HEK293 (cell line): ENCODE measurements around the gene MUC5AC.

Experiments used
- CTCF ChIA-PET: fragments of 350-600 bp; formaldehyde crosslinking; extraction: SDS; loops from one replicate; lab custom pipeline; 2021; ENCODE audit warnings: antibody characterized with exemption; lab: Yijun Ruan, JAX
- POLR2A ChIA-PET: fragments of 300-600 bp; formaldehyde crosslinking; extraction: SDS; loops from one replicate; lab custom pipeline; 2020; ENCODE audit warnings: antibody characterized with exemption, inconsistent platforms; lab: Yijun Ruan, JAX
- H3K27ac ChIP-seq: fragments of 200-500 bp; sonication (Bioruptor generic); 2 replicates; pipeline ENCODE4 v1.5.1; 2014; ENCODE audit warnings: low read depth, low read length, control low read depth, inconsistent platforms; ENCODE audit errors: extremely low read depth
- H3K36me3 ChIP-seq, 2 experiments: fragments of 200-500 bp in 1 of 2; sonication (Bioruptor generic) in 1 of 2; 1 replicate in 1 of 2; 2 replicates in 1 of 2; pipeline ENCODE4 v1.5.1; 2014 to 2017; ENCODE audit warnings: inconsistent platforms in 2 of 2, low read length in 2 of 2; ENCODE audit not compliant: control insufficient read depth in 2 of 2, insufficient read depth in 1 of 2
- H3K4me1 ChIP-seq: fragments of 200-500 bp; sonication (Bioruptor generic); 2 replicates; pipeline ENCODE4 v1.5.1; 2014; ENCODE audit warnings: mild to moderate bottlenecking, low read length, inconsistent platforms; ENCODE audit not compliant: control insufficient read depth, insufficient read depth
- H3K4me3 ChIP-seq: 2 replicates; pipeline ENCODE4 v1.5.1; 2011; ENCODE audit warnings: low read depth, mild to moderate bottlenecking, control low read depth, low read length, moderate library complexity
- H3K9me3 ChIP-seq: fragments of 200-500 bp; sonication (Bioruptor generic); 2 replicates; pipeline ENCODE4 v1.5.1; 2014; ENCODE audit warnings: low read depth, low read length, inconsistent platforms; ENCODE audit not compliant: control insufficient read depth, insufficient read depth
- ATF2 ChIP-seq: fragments of 450-650 bp; formaldehyde crosslinking; IDR thresholded peaks from 2 replicates; pipeline ENCODE4 v1.5.1; 2016; ENCODE audit warnings: missing biosample characterization, missing genetic modification characterization, low read depth
- FEZF1 ChIP-seq: fragments of 450-650 bp; formaldehyde crosslinking; IDR thresholded peaks from 2 replicates; pipeline ENCODE4 v1.5.1; 2016; ENCODE audit warnings: missing biosample characterization, missing genetic modification characterization
- HIC1 ChIP-seq: fragments of 450-650 bp; formaldehyde crosslinking; IDR thresholded peaks from 2 replicates; pipeline ENCODE4 v1.5.1; 2016; ENCODE audit warnings: missing biosample characterization, missing genetic modification characterization
- HOXC10 ChIP-seq: sonication (generic); formaldehyde crosslinking; IDR thresholded peaks from 2 replicates; pipeline ENCODE4 v1.8.1; 2023; ENCODE audit warnings: mild to moderate bottlenecking, missing genetic modification reagents
- INSM2 ChIP-seq: fragments of 450-650 bp; formaldehyde crosslinking; IDR thresholded peaks from 2 replicates; pipeline ENCODE4 v1.5.1; 2016; ENCODE audit warnings: missing biosample characterization, missing genetic modification characterization
- RBAK ChIP-seq: fragments of 450-650 bp; formaldehyde crosslinking; IDR thresholded peaks from 2 replicates; pipeline ENCODE4 v1.5.1; 2016; ENCODE audit warnings: missing biosample characterization, missing genetic modification characterization
- REST ChIP-seq: fragments of 450-650 bp; formaldehyde crosslinking; IDR thresholded peaks from 2 replicates; pipeline ENCODE4 v1.5.1; 2016; ENCODE audit warnings: missing biosample characterization, missing genetic modification characterization
- ZBTB1 ChIP-seq: fragments of 450-650 bp; formaldehyde crosslinking; IDR thresholded peaks from 2 replicates; pipeline ENCODE4 v1.5.1; 2016; ENCODE audit warnings: missing biosample characterization, missing genetic modification characterization
- ZFP37 ChIP-seq: fragments of 450-650 bp; formaldehyde crosslinking; IDR thresholded peaks from 2 replicates; pipeline ENCODE4 v1.5.1; 2016; ENCODE audit warnings: missing biosample characterization, missing genetic modification characterization
- ZNF114 ChIP-seq: fragments of 450-650 bp; formaldehyde crosslinking; IDR thresholded peaks from 2 replicates; pipeline ENCODE4 v1.5.0; 2017; ENCODE audit warnings: missing biosample characterization, missing genetic modification characterization
- ZNF174 ChIP-seq: fragments of 450-650 bp; formaldehyde crosslinking; IDR thresholded peaks from 2 replicates; pipeline ENCODE4 v1.5.0; 2017; ENCODE audit warnings: missing biosample characterization, mild to moderate bottlenecking, missing genetic modification characterization
- ZNF211 ChIP-seq: fragments of 450-650 bp; formaldehyde crosslinking; IDR thresholded peaks from 2 replicates; pipeline ENCODE4 v1.5.1; 2016; ENCODE audit warnings: low read depth, missing biosample characterization, missing genetic modification characterization
- ZNF311 ChIP-seq: fragments of 450-650 bp; formaldehyde crosslinking; IDR thresholded peaks from 2 replicates; pipeline ENCODE4 v1.5.1; 2017; ENCODE audit warnings: missing biosample characterization, missing genetic modification characterization, borderline replicate concordance
- ZNF324 ChIP-seq: fragments of 450-650 bp; formaldehyde crosslinking; IDR thresholded peaks from 2 replicates; pipeline ENCODE4 v1.5.1; 2016; ENCODE audit warnings: missing biosample characterization, missing genetic modification characterization
- ZNF521 ChIP-seq: fragments of 450-650 bp; formaldehyde crosslinking; IDR thresholded peaks from 2 replicates; pipeline ENCODE4 v1.5.1; 2017; ENCODE audit warnings: missing biosample characterization, mild to moderate bottlenecking, missing genetic modification characterization
- ZNF585B ChIP-seq: fragments of 450-650 bp; formaldehyde crosslinking; IDR thresholded peaks from 2 replicates; pipeline ENCODE4 v1.5.1; 2016; ENCODE audit warnings: missing biosample characterization, missing genetic modification characterization
- ZNF610 ChIP-seq: fragments of 450-650 bp; formaldehyde crosslinking; IDR thresholded peaks from 2 replicates; pipeline ENCODE4 v1.5.1; 2016; ENCODE audit warnings: missing biosample characterization, missing genetic modification characterization, borderline replicate concordance
- ZNF624 ChIP-seq: fragments of 450-650 bp; formaldehyde crosslinking; IDR thresholded peaks from 2 replicates; pipeline ENCODE4 v1.5.1; 2017; ENCODE audit warnings: missing biosample characterization, missing genetic modification characterization
- ZNF658 ChIP-seq: fragments of 450-650 bp; formaldehyde crosslinking; IDR thresholded peaks from 2 replicates; pipeline ENCODE4; 2016; ENCODE audit warnings: missing biosample characterization, missing genetic modification characterization
- ZNF843 ChIP-seq: fragments of 450-650 bp; formaldehyde crosslinking; IDR thresholded peaks from 2 replicates; pipeline ENCODE4 v1.5.1; 2016; ENCODE audit warnings: missing biosample characterization, missing genetic modification characterization

Gene MUC5AC

GRCh38 chr11:1149545-1149944 is 8.2 kb upstream of the MUC5AC start:
- Histone ChIP-seq H3K4me1 (no peaks in the 10 kb centered on the region), H3K27ac (no peak overlapping the region), H3K9me3 (no peaks in the 10 kb centered on the region), H3K4me3 (no peak overlapping the region), H3K36me3 (no peaks in the 10 kb centered on the region)
- ChIA-PET POLR2A (no interaction called here), CTCF (no interaction called here)
- TF ChIP-seq HIC1 (tag by site-specific recombination) (no peak), ZNF114 (tag by site-specific recombination) (no peak), ZNF585B (tag by site-specific recombination) (no peak), ZNF521 (no peak), ZNF324 (tag by site-specific recombination) (no peak), RBAK (no peak), FEZF1 (tag by site-specific recombination) (no peak)

- no peak for TF ChIP-seq ZBTB1 (tag by site-specific recombination)
- TF ChIP-seq INSM2 (tag by site-specific recombination), result no peak
- no peak for TF ChIP-seq ZNF610 (tag by site-specific recombination)
- TF ChIP-seq ZNF658 (tag by site-specific recombination), result no peak
- no peak for TF ChIP-seq ZFP37
- no peak for TF ChIP-seq ZNF843 (tag by site-specific recombination)
- ChIA-PET POLR2A (no interaction called here), CTCF (no interaction called here)
- Histone ChIP-seq H3K4me3 (no peak overlapping the region), H3K9me3 (no peaks in the 10 kb centered on the region), H3K27ac (no peak overlapping the region), H3K4me1 (no peaks in the 10 kb centered on the region), H3K36me3 (no peaks in the 10 kb centered on the region)
These were observed 7.6 kb upstream of the MUC5AC start for GRCh38 chr11:1150116-1150515.

GRCh38 chr11:1150769-1151365 is 6.9 kb upstream of the MUC5AC start:
- Histone ChIP-seq H3K36me3 (no peaks in the 10 kb centered on the region), H3K27ac (no peak overlapping the region), H3K4me1 (no peaks in the 10 kb centered on the region), H3K4me3 (no peak overlapping the region), H3K9me3 (no peaks in the 10 kb centered on the region)
- ChIA-PET CTCF (interaction anchor here (0.6 kb wide), 1 partner anchor 100 kb away, joined by 3 read pairs; no protein-coding TSS in a partner anchor), POLR2A (no interaction called here)
- TF ChIP-seq ZNF311 (tag by site-specific recombination) (no peak), ZNF211 (tag by site-specific recombination) (no peak), ZNF624 (no peak), HOXC10 (CRISPR knock-in tag) (no peak), ZNF174 (tag by site-specific recombination) (no peak), ATF2 (no peak), REST (tag by site-specific recombination) (no peak)
